IPS DF 4.7 (cell line): ENCODE measurements around the gene RNU4-1.

Source experiments
- DNase-seq: peaks from one replicate; pipeline ENCODE4 v3.0.0-alpha.2; 2013; ENCODE audit warnings: low spot score; ENCODE audit errors: extremely low read depth

RNU4-1 gene

DNA sequence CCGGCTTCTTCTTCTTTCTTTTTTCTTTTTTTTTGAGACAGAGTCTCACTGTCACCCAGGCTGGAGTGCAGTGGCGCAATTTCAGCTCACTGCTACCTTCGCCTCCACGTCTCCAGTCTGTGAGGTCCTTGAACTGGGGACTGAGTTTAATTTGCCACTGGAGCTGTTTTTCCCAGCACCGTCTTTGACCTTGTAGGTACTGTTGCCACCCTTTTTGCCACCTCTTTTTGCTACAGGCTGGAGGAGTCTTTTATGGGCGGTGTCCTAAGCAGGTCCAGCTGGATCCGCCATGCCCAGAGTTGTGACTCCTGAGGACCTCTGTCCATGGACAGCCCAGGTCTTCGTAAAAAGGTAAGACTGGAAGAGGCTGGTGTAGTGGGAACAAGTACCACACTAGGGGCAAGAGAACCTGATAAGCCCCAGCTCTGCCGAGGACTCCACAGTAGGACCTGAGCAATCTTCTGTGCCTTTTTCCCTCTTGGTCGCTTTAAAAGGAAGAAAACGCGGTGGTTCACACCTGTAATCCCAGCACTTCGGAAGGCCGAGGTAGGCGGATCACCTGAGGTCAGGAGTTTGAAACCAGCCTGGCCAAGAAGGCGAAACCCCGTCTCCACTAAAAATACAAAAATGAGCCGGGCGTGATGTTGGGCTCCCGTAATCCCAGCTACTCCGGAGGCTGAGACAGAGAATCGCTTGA lies 2.3 kb downstream of the RNU4-1 start:
- no peak for DNase-seq

DNA sequence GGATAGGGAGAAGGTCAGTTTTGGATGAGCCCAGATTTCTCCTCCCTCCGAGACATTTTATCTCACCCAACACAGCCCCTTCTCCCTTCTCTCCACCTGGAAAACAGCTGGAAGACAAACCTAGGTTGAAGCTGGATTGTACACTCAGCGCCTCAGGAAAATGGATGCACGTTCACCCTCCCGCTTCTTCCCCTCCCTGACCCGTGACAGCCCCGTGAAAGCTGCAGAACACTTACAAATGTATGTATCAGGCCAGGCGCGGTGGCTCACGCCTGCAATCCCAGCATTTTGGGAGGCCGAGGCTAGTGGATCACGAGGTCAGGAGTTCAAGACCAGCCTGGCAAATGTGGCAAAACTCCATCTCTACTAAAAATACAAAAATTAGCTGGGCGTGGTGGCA lies 5.5 kb downstream of the RNU4-1 start:
- DNase-seq, result no peak

DNA sequence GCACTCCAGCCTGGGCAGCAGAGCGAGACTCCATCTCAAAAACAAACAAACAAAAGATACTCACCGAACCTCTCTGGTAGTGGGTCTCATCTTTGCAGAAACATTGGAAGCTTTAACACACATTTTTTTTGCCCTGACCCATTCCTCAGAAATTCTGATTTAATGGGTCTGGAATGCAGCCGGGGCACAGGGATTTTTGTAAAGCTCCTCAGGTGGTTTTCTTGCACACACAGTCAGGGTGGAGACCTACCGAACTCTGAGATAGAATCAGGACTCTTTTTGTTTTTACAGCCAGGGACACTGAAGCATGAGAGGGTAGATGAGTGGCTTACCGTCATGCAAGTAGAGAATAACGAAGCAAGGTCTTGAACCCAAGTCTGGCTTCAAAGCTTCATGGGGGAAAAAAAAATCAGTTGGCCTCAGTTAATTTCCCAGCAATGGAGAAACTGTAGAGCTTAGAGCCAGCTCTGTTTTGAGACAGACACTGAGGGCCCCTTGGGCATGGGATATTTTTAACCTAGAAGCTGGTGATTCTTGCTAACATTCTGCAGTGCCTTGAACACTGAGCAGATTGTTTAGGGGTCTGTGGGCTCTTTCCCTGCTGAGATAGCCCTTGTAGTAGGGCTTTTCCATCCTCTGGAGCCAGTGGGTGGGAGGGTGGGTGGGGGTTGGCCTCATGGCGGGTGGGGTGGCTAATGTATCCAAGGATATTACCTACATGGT lies 6.1 kb downstream of the RNU4-1 start:
- DNase-seq, result no peak

DNA sequence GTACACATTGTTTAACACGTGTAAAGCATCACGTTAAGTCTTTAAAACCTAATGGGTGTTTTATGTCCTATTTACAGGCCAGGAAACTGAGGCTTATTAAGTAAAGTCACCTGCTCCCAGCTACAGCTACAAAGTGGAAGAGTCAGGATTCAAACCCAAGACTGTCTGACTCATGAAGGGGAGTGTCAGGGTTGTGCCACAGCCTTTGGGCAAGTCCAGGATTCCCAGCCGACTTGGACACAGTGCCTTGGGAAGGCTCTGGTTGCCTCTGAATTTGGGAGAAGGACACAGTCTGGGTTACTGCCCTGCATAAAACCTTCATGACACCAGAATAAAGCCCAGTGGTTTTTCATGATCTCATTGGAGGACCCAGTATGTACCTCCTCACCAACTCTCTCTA lies 8.7 kb downstream of the RNU4-1 start:
- DNase-seq, result no peak

DNA sequence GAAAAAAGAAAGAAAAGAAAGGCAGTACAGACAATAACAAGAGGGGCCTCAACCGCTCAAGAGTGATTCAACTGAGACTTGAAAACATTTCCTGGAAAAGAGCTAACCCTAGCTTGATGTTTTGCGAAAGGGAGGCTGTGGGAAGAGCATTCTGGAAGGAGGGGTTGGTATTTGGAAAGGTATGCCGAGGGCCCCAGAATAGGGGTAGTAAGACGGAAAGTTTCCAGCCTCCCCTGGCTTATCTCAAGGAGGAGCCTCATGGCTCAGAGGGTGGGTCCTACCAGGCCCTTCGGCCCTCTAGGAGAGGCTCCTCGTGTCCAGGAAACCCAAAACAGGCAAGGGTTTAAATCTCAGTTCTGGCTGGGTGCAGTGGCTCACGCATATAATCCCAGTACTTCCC lies 9.7 kb downstream of the RNU4-1 start:
- DNase-seq, result no peak

DNA sequence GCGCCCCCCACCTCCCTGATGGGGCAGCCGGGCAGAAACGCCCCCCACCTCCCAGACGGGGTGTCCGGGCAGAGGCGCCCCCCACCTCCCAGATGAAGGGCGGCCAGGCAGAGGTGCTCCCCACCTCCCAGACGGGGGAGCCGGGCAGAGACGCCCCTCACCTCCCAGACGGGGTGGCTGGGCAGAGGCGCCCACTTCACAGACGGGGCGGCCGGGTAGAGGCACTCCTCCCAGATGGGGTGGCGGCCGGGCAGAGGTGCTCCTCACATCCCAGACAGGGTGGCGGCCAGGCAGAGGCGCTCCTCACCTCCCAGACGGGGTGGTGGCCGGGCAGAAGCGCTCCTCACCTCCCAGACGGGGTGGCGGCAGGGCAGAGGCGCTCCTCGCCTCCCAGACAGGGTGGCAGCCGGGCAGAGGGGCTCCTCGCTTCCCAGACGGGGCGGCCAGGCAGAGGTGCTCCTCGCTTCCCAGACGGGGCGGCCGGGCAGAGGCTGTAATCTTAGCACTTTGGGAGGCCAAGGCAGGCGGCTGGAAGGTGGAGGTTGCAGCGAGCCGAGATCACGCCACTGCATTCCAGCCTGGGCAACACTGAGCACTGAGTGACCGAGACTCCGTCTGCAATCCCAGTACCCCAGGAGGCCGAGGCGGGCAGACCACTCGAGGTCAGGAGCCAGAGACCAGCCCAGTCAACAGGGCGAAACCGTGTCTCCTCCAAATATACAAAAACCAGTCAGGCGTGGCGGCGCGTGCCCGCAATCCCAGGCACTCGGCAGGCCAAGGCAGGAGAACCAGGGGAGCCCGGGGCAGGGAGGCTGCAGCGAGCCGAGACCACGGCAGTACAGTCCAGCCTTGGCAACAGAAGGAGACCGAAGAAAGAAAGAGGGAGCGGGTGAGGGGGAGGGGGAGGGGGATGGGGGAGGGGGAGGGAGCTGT lies 14.6 kb downstream of the RNU4-1 start:
- no peak for DNase-seq

DNA sequence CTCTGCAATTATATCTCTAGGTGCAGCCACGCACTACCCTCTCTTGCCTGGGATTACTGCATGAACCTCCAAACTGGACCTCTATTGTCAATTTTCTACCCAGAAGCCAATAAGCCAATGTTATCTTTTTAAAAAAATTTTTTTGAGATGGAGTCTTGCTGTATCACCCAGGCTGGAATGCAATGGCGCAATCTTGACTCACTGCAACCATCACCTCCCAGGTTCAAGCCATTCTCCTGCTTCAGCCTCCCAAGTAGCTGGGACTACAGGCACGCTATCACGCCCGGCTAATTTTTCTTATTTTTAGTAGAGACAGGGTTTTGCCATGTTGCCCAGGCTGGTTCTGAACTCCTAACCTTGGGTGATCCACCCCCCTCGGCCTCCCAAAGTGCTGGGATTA lies 16.3 kb downstream of the RNU4-1 start:
- DNase-seq, result no peak

DNA sequence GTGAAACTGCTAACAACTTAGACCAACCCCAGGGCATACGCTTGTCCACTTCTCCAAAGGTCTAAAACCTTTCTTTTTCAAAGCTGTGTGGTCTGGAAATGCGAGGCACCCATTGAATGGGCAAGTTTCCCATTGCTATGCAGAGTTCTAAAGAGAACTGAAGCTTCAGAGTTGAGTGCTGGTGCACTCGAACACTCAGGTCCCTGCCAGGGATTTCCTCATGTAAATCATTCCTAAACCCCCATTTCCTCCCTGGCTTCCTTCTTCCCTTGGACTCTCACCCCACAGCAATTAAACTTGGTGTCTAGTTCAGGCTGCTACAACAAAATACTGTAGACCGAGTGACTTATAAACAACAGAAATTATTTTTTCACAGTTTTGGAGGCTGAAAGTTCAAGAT lies 25.3 kb downstream of the RNU4-1 start:
- no peak for DNase-seq

DNA sequence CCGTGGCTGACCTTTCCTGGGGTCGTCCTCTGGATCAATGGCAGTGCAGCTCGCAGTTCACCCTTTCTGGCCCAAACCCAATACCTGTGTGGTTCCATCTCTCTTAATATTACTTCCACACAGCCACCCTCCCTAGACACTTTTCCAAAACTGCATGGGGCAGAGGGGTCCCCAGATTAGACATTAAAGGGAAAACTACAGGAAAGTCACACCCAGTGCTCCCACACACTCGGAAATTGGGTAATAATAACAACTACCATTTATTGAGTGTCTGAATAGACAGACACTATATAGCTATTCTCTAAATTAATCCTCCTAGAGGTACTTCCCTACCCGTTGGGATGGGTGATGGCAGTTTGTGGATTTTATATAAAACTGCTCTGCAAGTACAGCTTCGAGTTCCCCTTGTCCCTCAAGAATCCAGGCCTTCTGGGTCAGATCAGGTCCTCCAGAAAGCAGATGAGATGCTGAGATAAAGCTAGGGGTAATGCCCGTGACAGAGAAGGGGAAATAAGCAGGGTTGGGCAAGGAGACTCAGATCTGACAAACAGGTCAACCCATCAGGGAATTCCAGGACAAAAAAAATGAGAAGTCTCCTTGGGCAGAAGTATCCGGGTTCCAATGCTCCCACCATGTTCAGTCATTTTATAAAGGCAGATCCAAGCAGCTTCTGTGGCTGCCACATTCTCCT lies 26.7 kb downstream of the RNU4-1 start:
- DNase-seq, result no peak

DNA sequence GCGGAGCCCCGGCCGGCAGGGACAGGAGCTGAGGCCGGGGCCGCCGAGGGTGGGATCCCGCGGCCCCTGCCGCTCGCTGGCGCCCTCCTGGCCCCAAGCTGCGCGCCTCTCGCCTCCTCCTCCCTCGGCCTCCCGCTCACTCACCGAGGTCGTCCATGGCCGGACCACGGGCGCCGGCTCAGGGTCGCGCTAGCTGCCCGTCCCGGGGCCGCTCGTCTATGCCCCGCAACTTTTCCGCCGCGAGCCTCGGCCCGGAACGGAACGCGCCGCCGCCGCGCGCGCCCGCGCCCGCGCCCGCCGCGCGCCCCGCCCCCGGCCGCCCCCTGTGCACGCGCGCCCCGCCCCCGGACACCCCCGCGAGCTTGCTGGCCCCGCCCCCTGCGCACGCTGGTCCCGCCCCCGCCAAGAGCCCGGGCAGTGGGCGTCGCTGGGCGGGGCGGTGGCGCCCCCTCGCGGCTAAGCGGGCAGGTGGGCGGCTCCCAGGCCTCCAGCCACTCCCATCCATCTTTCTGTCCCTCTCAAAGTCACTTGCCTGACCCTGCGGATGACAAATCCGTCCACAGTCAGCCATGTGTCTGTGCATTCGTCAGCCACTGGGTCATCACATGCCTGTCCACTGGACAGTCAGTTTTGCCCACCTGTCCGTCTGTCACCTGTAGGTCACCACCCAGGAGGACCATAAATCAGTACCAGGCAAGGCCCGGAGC lies 27.4 kb downstream of the RNU4-1 start, which contains the start of gene PXN:
PXN (minus strand) TSS at position 258 of the 707 bp plus-strand sequence; CDS start at position 157, 101 bp downstream.
- no peak for DNase-seq

DNA sequence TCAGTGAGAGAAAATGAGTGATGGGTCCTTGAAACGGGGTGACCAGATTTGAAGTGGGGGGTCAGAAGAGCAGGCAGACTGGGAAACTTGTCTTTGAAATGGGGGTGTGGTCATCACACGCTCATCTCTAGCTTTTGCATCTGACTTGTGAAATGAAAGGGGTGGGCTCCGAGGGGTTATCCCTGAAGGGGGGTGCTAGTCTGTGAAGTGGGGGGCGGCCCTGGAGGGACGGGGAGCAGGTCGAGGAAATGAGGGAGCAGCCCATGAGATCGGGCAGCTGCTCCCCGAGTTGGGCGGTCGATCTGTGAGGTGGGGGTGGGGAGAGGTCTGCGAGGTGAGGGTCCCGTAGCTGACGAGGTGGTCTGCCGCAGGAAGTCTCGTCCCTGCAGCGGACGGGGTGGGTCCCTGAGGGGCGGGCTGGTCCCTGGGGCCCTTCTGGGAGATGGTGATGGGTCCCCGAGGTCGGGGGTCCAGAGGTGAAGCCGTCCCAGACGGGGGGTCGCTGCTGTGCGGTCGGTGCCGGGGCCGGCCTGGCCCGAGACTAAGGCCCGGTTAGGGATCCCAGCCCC lies 28.0 kb downstream of the RNU4-1 start:
- DNase-seq, result no peak

DNA sequence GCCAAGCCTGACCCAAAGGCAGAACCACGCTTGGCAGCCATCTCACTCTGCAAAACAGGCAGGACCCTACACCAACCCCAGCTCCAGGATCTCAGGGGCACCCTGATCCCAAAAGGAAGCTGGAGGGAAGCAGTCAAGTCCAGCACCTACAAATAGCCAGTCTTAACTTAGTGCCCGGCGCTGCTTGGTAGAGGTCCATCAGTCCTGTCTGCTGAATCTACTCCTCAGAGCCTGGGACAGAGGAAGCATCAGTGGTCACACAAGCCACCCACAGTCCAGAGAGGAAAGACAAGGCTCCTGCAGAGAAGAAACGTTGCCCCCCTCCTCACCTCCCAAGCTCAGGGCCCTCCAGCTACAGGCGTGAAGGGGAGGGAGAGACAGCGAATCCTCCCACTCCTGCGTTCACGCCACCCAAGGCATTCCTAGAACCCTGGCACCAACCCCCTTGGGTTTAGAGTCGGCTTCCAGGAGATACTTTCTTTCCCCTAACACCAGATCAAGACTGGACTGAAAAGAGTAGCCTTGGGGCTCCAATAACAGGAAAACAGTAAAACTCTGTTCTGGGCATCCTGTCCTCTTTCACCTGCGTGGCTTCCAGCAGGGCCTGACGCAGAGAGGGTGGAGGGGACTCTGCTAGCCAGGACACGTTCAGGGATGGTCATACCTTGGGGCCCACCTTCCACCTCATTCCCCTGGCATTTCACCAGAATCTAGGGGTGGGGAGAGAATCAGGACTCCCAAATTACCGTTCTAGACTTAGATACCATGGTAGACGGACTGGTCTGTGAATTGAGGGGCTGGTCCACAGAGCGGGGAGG lies 28.7 kb downstream of the RNU4-1 start:
- DNase-seq, result no peak

DNA sequence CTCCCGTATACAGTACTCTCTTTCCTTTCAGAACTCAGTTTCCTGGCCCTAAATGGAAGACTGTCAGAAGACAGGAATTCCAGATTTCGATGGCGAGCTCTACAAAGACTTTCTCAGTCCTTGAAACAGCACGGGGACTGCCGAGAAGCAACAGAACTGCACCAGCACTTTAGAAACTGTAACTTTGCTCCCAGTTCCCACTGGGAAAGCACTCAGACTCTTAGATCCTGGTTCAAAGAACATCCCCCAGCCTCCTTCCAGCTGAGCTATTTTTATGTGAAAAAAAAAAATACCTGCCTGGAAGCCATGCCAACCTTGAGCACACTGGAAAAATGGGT lies 29.3 kb downstream of the RNU4-1 start:
- DNase-seq, result no peak

DNA sequence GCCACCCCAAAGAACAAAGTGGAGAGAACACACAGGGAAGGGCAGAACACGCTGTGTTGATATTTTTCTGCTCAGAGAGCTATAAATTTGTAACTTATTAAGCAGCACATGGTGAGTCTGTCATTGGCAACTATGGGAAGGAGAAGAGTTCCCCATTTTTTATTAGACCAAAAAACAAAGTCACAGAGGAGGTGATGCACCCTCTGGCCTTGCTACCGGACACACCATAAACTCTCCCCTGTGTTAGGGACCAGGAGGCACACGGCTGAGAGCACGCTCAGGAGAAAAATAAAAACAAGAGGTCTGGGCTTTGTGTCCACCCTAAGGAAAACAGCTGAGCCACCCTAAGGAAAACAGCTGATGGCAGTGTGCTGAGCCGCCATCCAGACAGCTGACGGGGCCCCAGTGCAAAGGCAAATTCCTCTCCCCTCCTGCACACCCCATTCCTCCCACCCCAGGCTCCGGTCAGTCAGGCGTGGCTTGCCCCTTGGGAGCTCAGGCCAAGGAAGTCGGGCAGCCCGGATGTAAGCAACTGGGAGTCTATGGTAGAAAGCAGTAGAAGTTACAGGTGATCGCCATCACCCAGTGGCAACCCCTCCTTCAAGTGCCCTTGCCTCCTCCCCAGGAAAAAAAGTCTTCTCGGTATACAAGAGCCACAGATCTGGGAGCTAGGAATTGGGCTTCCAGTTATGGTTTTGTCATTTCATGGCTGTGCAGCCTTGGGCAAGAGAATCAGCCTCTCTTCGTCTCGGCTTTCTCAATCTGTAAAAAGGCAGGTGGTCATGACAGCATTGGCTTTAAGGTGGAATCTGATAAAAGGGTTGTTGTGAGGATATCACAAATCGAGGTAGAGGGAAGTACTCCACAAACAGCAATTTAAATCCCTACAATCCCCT lies 29.9 kb downstream of the RNU4-1 start:
- no peak for DNase-seq

DNA sequence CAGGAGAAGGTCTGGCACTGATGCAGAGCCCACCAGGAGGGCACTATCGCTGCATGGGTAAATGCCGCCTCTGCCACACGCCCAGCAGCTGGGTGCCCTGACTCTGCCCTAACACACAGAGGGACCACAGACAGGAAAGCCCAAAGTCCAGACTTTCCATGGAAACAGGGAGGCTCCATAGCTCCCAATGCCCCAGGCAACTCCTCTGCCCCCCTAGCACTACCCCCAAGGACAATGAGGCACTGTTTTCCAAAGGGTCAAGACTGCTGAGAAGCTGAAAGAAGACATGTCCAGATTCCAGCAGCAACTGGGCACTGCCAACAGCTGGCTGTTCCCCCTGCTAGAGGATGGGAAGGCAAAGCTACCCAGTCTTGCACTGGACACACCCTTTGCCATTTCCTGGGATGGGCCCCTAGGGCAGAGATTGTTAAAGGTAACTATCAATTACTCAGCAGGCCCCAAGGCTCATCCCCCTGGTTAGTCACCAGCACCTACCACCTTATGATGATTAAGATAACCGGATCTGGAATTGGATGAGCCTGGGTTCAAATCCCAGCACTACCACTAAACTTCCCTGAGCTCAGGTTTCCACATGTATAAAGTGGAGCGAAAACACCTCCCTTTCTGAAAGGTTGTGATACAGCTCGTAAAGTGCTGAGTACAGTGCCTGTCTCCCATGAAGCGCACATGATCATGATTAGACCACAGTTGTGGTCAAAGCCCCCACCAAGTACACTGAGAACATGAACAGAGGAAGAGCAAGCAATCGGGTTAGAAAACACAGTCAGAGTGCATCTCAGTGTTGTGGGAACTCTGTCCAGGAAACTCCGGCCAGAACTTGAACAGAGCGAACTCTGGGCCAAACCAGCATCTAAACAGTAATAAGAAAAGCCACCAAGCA lies 30.8 kb downstream of the RNU4-1 start:
- DNase-seq, result no peak

DNA sequence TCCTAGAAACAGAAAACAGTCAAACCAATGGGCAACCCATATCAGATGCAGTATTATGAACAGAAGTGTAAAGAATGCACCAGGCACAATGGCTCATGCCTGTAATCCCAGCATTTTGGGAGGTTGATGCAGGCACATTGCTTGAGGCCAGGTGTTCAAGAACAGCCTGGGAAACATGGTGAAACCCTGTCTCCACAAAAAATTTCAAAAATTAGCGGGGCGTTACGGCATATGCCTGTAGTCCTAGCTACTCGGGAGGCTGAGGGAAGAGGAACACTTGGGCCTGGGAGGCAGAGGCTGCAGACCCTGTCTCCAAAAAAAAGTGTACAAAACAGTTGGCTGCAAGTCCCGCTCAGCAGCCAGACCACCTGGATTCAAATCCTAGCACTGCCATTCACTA lies 32.4 kb downstream of the RNU4-1 start:
- DNase-seq, result no peak

DNA sequence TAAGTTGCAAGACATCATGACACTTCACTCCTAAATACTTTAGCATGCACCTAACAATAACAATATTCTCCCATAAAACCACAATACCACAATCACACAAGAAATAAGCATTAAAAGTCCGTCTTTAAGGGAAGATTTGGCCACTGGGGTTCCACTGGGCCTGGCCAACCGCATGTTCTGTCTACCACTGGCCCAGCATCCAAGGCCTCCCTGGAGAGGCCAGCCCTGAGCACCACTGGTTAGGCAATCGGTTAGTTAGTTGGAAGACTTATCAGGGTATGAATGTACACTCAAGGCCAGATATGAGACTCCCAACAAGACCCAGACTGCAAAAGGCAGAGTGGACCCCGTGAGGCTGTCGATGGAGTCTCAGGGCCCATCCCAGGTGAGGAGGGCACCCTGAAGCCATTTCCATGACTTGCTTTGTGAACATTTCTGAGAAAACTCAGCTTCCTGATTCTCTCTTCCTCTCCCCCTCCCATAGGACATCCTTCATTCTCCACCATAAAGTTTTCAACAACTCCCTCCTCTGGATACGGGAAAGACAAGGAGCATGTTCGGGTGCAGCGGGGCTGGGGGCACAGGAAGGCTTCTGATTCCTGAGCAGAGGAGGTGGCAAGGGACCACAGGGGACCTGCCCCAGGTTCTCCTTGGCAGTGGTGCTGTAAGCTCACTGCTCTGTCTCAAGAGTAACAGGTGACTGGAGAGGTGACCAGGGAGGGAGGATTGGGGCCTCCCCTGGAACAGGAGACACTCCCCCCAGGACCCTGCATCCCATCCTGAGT lies 33.4 kb downstream of the RNU4-1 start:
- DNase-seq, result no peak
